Motor neuron (in vitro differentiated cells): Measurements from ENCODE around the gene HDAC5. TPM values are rescaled to one million over a fixed set of nuclear protein-coding genes. Genes with fewer than 3 reads are reported as not detected.
"Not testable (repeated sequence)": the region's sequence is repeated elsewhere in the genome, so short reads cannot be mapped to it uniquely, and the experiment has no call there.

Experiments used
- ATAC-seq, 8 experiments: fragments of 200-7000 bp; cut with Tn5 transposase; replicated peaks in 6 of 8; 2 replicates each; pipeline ENCODE4 v1.8.0; 2021; ENCODE audit warnings: mild to moderate bottlenecking in 8 of 8, moderate library complexity in 8 of 8
- H3K27ac ChIP-seq, 2 donors: fragments of 250-450 bp; sonication (Bioruptor Pico); 2 replicates each; pipeline ENCODE4 v1.9.0; 2021; ENCODE audit warnings: antibody characterized with exemption in 2 of 2, mild to moderate bottlenecking in 2 of 2, moderate library complexity in 1 of 2
- H3K4me1 ChIP-seq, 2 donors: fragments of 250-450 bp; sonication (Bioruptor Pico); replicated peaks in 1 of 2; 2 replicates each; pipeline ENCODE4 v1.6.1; 2021; ENCODE audit warnings: antibody characterized with exemption in 2 of 2, mild to moderate bottlenecking in 2 of 2, moderate library complexity in 1 of 2
- H3K4me3 ChIP-seq, 5 donors: fragments of 250-450 bp; sonication (Bioruptor Pico); 2 replicates each; pipeline ENCODE4 v1.9.0; 2021; ENCODE audit warnings: antibody characterized with exemption in 5 of 5, mild to moderate bottlenecking in 5 of 5, moderate library complexity in 4 of 5
- WGBS, 10 experiments: fragments of 450-650 bp; shearing (Covaris generic); methylation state at CpG; one replicate each; pipeline ENCODE4 v1.0.0; 2022; 5-methylcytosine and 5-hydroxymethylcytosine counted together
- in situ Hi-C, 9 experiments: fragments of 400-800 bp; cut with MboI; loops; one replicate each; pipeline ENCODE4 v1.15.0; 2021; ENCODE audit warnings: low sequenced_read_pairs in 9 of 9, low pct_unique_long_range_greater_than_20kb in 2 of 9; ENCODE audit not compliant: unreplicated experiment in 9 of 9
- total RNA-seq, 8 experiments: library from RNA; unstranded; fragments of 300-600 nt; gene quantifications; 2 replicates each; pipeline versions ENCODE4 v1.2.3 to v1.2.4, GENCODE V29; 2022

HDAC5 gene
- total RNA-seq, 8 experiments from 2014 or later: 15.9 to 60.5 (median 41.7) TPM

DNA sequence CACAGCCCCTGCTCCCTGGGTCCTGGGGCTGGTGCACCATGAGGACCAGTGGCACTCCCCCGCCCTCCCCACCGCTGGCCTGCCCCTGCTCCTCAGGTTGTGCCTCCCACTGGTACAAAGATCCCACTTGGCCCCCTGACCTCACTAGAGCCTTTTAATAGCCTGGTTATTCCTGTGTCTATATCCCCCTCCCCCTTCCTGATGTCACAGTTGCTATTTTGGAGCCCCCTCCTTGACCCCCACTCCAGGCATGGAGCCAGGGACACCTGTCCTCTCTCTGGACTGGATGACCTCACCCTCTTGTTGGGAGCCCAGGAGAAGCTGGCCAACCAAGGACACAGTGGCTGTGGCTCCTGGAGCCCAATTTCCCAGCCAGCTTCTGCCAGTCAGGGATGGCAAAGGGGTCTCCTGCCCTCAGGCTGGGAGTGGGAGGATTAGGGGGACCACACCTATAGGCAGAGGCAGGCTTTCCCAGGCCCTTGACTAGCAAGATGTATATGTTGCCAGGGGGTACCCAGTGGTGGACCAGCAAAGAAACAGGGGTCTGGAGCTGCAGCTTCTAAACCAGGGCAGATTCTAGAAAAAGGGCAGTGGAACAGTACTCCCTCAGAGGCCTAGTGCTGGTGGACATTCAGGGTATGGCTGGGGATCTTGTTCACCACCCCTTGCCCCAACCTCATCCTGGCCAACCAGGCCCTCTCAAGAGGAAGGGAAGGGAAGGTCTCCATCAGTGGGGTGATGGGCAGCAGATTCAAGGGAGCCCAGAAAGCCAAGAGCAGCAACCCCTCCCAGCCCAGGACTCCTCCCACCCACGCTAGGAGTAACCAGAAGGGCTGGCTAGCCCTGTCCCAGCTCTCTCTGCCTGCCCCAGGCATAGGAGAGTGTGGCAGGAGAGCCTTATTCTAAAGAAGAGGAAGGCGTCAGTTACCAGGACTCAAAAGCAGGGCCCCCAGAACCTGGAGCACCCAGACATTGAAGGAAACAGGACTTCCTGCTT lies 10.9 kb downstream of the HDAC5 start:
- H3K4me1 ChIP-seq: peaks cover 29 to 34% of the 10 kb centered on the region in 2 donors

DNA sequence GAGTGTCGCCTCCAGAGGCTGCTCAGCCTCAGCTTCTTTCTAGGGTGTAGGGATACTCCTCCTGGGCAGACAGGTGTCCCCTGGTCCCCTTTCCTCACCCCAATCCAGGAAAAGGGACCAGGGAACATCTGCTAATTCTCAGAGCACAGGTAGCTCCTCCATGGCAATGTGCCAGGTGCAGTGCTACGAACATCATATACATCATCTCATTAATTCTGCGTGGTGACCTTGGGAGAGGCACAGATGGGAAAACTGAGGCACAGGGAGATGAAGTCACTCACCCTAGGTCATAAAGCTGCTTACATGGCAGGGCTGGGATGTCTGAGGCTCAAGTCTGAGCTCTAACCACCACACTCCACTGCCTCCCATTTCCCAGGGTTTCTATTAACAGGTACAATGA lies 11.7 kb downstream of the HDAC5 start:
- H3K4me1 ChIP-seq: peaks cover 29 to 34% of the 10 kb centered on the region in 2 donors
- H3K4me3 ChIP-seq: no peak overlapping the region
- WGBS, 10 experiments: 85 to 100% (median 100%) methylated on average over 1 to 3 of the region's 3 CpGs; no CpG with 5 or more reads in 5 of the 10 experiments
- ATAC-seq: no peak
- in situ Hi-C loops: no loop called here
- no peak overlapping the region for H3K27ac ChIP-seq

More for the DNA sequence above, 10.9 kb downstream of the HDAC5 start:
- ATAC-seq: peak in 2 of 8 experiments; percentile 38 to 43
- Histone ChIP-seq H3K27ac (no peak overlapping the region), H3K4me3 (no peak overlapping the region)
- in situ Hi-C loops: no loop called here
- WGBS, 10 experiments: 60 to 100% (median 67%) methylated on average over 1 to 2 of the region's 4 CpGs; no CpG with 5 or more reads in 6 of the 10 experiments

DNA sequence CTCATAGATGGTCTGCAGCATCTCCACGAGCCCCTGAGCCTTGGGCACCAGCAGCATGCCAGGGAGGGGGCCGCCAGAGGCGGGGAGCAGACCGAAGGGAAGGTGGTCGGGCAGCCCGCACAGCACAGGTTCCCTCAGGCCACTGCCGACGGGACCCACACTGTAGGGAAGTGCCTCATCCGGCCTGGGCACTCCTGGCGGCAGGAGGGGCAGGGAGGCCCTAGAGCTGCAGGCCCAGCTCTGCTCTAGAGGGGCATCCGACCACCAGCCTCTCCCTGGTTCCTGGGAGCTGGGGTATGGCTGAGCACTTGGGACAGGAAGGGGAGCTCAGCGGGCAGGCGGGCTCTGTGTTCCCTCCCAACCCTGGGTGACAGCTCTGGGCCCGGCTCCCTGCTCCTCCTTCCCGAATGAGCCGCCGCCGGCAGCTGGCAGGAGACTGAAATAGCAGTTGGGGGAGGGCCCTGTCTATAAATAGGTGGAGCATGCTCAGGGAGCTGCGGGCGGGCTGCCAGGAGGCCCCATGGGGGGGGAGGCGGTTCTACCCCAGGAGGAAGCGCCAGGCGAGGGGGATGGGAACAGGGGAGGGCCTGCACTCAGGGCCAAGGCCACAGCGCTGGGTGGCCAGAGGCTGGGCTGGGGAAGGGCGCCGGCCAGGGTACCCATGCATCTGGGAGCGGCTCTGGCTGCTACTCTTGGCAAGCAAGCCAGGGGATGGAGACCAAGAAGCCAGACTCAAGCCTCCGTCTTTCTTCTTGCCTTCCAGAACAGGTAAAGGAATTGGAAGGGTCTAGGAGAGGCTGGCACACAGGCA lies 12.4 kb downstream of the HDAC5 start:
- peak; percentile 87 to 97 (median 90) for ATAC-seq
- peak overlapping the region; percentile 26 to 31 for H3K27ac ChIP-seq
- in situ Hi-C loops: no loop called here
- H3K4me3 ChIP-seq: peak overlapping the region in 3 of 5 donors; percentile 3 to 13 (median 13)
- 0 to 20% (median 5%) methylated on average over 1 to 4 of the region's 28 CpGs; no CpG with 5 or more reads in 7 of the 10 experiments for WGBS, 10 experiments
- peaks cover 29 to 34% of the 10 kb centered on the region in 2 donors for H3K4me1 ChIP-seq

DNA sequence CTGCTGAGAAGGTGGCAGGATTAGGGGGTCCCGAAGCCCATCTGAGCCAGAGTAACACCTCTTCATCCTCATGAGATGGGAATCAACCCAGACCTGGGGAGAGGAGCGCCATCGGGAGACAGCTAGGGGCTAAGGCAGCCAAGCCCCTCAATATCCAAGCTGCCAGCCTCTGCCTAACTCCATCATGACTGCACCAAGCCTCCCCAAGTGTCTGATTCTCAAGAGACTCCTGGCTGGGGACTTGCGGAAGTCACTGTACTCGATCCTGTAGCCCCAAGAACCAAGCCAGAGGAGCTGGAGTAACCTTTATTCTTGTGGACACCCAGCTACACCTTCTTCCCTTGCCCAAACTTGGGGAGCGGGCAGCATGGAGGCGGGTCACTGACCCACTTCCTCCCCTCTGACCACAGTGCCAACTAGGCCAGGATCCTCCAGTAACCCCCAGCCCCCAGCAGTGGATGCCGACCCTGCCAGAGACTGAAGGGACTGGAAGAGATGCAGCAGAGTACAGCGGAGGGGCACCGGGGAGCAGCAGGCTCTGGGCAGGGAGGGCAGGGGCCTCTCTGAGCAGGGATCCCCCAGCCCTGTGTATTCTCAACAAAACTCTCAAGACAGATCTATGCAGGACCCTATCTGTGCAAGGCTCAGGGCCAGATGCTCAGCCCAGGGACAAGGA lies 13.3 kb downstream of the HDAC5 start:
- no peak for ATAC-seq
- peaks cover 29 to 34% of the 10 kb centered on the region in 2 donors for H3K4me1 ChIP-seq
- H3K4me3 ChIP-seq: no peak overlapping the region
- WGBS, 10 experiments: 85 to 100% (median 88%) methylated on average over 1 to 6 of the region's 10 CpGs; no CpG with 5 or more reads in 6 of the 10 experiments
- in situ Hi-C loops: no loop called here
- H3K27ac ChIP-seq: no peak overlapping the region

DNA sequence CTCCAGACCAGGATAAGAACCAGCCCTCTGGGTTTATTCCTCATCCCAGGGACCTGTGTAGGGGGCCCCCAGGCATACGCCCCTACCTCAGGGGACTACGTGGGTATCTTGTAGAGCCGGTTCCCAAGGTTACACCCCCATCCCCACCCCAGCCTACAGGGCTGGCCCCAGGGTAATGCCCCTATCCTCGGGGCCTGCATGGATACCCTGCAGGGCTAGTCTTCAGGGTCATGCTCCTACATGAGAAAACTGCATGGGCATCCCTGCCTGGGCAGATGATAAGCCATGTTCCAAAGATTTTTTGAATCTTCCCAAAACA lies 14.2 kb downstream of the HDAC5 start:
- Histone ChIP-seq H3K27ac (peak overlapping the region in 1 of 2 donors; percentile 6), H3K4me1 (peaks cover 29 to 34% of the 10 kb centered on the region in 2 donors), H3K4me3 (no peak overlapping the region)
- ATAC-seq: no peak
- in situ Hi-C loops: no loop called here
- WGBS, 10 experiments: no CpG with 5 or more reads among the region's 4 CpGs

DNA sequence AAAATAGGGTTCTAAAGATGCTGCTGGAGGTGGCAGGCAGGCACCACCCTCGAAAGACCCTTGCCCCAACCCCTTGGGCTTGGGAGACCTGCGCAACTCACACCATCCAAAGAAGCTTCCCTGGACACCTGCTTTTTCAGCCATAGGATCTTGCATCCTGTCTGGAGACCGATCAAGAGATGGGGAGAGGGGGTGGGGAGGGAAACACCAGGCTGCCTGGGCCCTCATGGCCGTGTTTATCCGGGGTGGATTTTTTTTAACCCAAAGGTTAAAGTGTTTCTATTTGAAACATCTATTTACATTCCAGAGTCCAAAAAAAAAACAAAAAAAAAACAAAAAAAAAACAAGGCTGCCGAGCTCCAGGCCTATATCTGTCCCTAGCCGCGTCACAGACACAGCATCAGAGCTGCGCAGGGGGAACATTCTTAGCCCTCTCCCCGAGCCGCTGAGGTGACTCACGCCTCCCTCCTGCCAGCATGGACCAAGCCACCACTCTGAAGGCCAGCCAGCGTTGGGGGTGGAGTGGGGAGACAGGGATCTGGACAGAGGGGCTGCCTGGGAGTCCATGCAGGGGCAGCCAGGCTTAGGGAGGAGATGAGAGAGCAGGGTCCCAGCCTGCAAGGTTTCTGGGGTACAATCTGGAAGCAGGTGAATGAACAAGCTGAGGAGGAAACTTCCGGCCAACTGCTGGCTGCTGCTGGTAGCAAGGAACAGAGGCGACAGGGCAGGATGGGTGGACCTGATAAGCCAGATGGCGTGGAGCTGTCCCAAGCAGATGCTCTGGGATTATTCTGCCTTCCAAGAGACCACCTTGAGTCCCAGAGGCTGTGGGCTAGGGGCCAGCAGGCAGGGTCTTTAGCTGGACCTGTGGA lies 14.8 kb downstream of the HDAC5 start:
- H3K4me3 ChIP-seq: no peak overlapping the region
- 0 to 100% (median 69%) methylated on average over 1 to 6 of the region's 16 CpGs; no CpG with 5 or more reads in 1 of the 10 experiments for WGBS, 10 experiments
- peaks cover 29 to 34% of the 10 kb centered on the region in 2 donors for H3K4me1 ChIP-seq

DNA sequence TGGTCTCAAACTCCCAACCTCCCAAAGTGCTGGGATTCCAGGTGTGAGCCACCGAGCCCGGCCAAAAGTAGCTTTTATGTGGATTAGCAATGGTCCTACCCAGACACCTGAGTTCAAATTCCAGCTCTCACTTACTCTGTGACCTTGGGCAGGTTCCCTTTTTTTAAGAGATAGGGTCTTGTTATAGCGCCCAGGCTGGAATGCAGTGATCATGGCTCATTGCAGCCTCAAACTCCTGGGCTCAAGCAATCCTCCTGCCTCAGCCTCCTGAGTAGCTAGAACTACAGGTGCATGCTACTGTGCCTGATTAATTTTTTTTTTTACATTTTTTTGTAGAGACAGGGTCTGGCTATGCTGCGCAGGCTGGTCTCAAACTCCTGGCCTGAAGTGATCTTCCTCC lies 16.6 kb downstream of the HDAC5 start:
- Histone ChIP-seq H3K4me3 (no peak overlapping the region), H3K4me1 (peaks cover 21 to 23% of the 10 kb centered on the region in 2 donors), H3K27ac (no peak overlapping the region)
- in situ Hi-C loops: no loop called here
- 77 to 100% (median 91%) methylated on average over 1 to 4 of the region's 4 CpGs; no CpG with 5 or more reads in 2 of the 10 experiments for WGBS, 10 experiments
- ATAC-seq: no peak

More for the DNA sequence above, 14.8 kb downstream of the HDAC5 start:
- peak in 7 of 8 experiments; percentile 27 to 56 (median 39) for ATAC-seq
- in situ Hi-C loops: no loop called here
- peak overlapping the region in 1 of 2 donors; percentile 6 for H3K27ac ChIP-seq

DNA sequence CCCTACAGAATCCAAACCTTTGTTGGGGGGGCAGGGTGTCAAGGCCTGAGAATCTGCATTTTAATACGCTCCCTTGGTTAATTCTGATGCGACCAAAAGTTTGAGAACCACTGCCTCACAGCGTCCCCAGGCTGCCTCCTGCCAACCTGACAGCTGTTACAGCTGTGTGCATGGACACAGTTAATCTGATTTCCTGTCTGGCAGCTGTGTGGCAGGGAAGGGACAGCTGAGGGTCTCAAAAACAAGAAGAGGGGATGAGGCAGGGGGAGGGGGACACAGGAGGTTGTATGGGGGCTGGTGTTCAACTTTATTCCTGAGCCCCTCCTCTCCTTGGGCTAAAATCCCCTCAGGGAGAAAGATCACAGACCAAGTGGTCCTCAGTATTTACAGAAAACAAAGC lies 17.5 kb downstream of the HDAC5 start:
- Histone ChIP-seq H3K4me3 (no peak overlapping the region), H3K4me1 (peaks cover 14% of the 10 kb centered on the region in 2 donors), H3K27ac (no peak overlapping the region)
- 20 to 80% (median 51%) methylated on average over 1 to 2 of the region's 3 CpGs; no CpG with 5 or more reads in 6 of the 10 experiments for WGBS, 10 experiments
- ATAC-seq: no peak
- in situ Hi-C loops: no loop called here

DNA sequence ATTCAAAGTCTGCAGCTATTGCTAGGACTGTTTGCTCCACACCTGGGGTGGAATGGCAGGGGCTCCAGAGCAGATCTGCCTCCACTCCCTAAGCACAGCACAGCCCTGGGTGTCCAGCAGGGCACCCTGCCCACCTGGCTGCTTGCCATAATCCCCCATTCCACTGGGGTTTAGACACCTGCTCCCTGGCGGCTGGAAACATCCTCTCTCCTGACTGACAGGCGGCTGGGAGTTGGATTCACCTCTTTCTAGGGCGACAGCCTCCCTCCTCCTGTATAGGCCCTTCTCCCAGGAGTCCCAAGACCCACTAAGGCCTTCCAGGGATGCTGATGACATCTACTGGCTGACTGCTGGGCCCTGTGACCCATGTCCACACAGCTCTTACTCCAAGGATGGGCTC lies 18.0 kb downstream of the HDAC5 start:
- Histone ChIP-seq H3K4me1 (peaks cover 10% of the 10 kb centered on the region in 2 donors), H3K4me3 (no peak overlapping the region), H3K27ac (no peak overlapping the region)
- ATAC-seq: no peak
- WGBS, 10 experiments: 80 to 82% (median 80%) methylated on average over 1 to 2 of the region's 3 CpGs; no CpG with 5 or more reads in 7 of the 10 experiments
- in situ Hi-C loops: no loop called here

DNA sequence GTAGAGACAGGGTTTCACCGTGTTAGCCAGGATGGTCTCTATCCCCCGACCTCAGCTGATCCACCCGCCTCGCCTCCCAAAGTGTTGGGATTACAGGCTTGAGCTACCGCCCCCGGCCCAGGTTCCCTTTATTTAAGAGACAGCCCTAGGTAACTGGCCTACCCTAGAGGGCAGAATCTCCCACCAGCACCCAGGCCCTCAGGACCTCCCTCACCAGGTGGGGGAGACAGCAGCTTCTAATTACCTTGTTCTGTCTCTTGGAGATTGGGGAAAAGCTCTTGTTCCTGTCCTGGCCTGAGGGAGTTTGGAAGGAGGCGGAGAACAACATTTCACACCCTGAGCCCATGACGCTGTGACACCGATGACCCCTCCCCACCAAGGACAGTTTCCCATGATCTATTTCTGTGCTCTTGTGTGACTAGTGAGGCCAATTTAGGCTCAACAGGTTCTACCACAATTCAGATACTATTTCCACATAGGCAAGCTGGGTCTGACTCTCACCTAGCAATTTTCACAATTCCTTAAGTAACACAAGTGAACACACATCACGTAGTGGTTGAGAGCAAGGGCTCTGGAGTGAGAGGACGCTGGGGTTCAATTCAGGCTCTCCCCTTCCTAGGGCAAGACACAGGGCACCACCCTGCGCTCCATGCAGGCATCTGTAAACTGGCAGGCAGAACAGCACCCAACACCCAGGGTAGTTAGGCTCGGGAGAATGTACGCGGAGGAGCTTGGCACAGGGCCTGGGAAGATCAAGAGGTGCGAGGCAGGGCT lies 20.4 kb downstream of the HDAC5 start:
- in situ Hi-C loops: no loop called here
- Histone ChIP-seq H3K27ac (no peak overlapping the region), H3K4me3 (no peak overlapping the region), H3K4me1 (no peaks in the 10 kb centered on the region)
- 20 to 95% (median 87%) methylated on average over 1 to 9 of the region's 16 CpGs; no CpG with 5 or more reads in 1 of the 10 experiments for WGBS, 10 experiments
- no peak for ATAC-seq

DNA sequence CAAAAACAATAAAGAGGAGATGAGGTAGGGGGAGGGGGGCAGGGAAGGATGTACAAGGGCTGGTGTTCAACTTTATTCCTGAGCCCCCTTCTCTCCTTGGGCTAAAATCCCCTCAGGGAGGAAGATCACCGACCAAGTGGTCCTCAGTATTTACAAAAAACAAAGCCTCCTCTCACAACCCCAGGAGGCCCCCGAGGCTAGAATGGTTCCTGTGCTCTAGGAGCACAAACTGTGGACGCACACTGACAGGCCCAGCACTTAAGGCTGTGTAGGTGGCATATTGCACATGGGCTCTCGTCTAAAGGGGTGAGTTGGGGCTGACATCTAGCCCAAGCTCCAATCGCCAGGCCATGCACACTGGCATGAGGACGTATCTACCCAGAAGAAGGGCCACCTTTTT lies 21.6 kb downstream of the HDAC5 start:
- ATAC-seq, H3K27ac ChIP-seq, H3K4me3 ChIP-seq, in situ Hi-C loops, H3K4me1 ChIP-seq: not testable (repeated sequence)
- WGBS, 10 experiments: 72% methylated on average over 2 of the region's 6 CpGs; no CpG with 5 or more reads in 9 of the 10 experiments
